Suprapubic skin (tissue), 4 donors: ENCODE data around the gene PDE6H. TPM values are rescaled to one million over a fixed set of nuclear protein-coding genes. Genes with fewer than 3 reads are reported as not detected.
A peak's percentile ranks its signal among the peaks of the same experiment; 100 is the strongest.

Source experiments
- DNase-seq, 2 donors: peaks; one replicate each; pipeline ENCODE4 v3.0.0-alpha.2; 2019; ENCODE audit warnings: low spot score in 2 of 2
- H3K27ac ChIP-seq: fragments of 200-600 bp; sonication (generic); one replicate; pipeline ENCODE4 v1.5.1; 2019
- H3K27me3 ChIP-seq: fragments of 200-600 bp; sonication (generic); one replicate; pipeline ENCODE4 v1.5.1; 2019
- H3K36me3 ChIP-seq: fragments of 200-600 bp; sonication (generic); one replicate; pipeline ENCODE4 v1.5.1; 2019
- H3K4me1 ChIP-seq: fragments of 200-600 bp; sonication (generic); one replicate; pipeline ENCODE4 v1.5.1; 2019
- H3K4me3 ChIP-seq: fragments of 200-600 bp; sonication (generic); one replicate; pipeline ENCODE4 v1.5.1; 2019; ENCODE audit warnings: mild to moderate bottlenecking
- H3K9me3 ChIP-seq: fragments of 200-600 bp; sonication (generic); one replicate; pipeline ENCODE4 v1.5.1; 2019
- EP300 ChIP-seq: sonication (generic); formaldehyde crosslinking; IDR thresholded peaks from one replicate; pipeline ENCODE4 v1.6.1; 2017; ENCODE audit warnings: antibody characterized with exemption
- POLR2A ChIP-seq, 2 donors: fragments of 450-650 bp; IDR thresholded peaks; one replicate each; pipeline ENCODE4 v1.6.1; 2017; ENCODE audit warnings: antibody characterized with exemption in 2 of 2, mild to moderate bottlenecking in 2 of 2, moderate library complexity in 2 of 2
- POLR2AphosphoS5 ChIP-seq, 3 donors: sonication (generic); formaldehyde crosslinking; IDR thresholded peaks; one replicate each; pipeline ENCODE4 v1.6.1; 2017; ENCODE audit warnings: antibody characterized with exemption in 3 of 3
- WGBS: methylation state at CpG from one replicate; pipeline ENCODE4 v1.1.5; 2018; 5-methylcytosine and 5-hydroxymethylcytosine counted together
- total RNA-seq, 4 donors: library from RNA; depleted of rRNA; stranded (reverse); fragments of >200 nt; gene quantifications; one replicate each; pipeline ENCODE4 v1.1.0, GENCODE V29; 2016
- TF ChIP-seq, protein P1 (sequence below), 2 donors: fragments of 200-600 bp in 1 of 2; fragments of 450-650 bp in 1 of 2; sonication (generic) in 1 of 2; IDR thresholded peaks; one replicate each; pipeline ENCODE4 v1.5.1; 2016 to 2019; ENCODE audit warnings: antibody characterized with exemption in 2 of 2, mild to moderate bottlenecking in 1 of 2, moderate library complexity in 1 of 2

Gene PDE6H
- total RNA-seq, 4 donors from 2014 or later, result not detected

DNA sequence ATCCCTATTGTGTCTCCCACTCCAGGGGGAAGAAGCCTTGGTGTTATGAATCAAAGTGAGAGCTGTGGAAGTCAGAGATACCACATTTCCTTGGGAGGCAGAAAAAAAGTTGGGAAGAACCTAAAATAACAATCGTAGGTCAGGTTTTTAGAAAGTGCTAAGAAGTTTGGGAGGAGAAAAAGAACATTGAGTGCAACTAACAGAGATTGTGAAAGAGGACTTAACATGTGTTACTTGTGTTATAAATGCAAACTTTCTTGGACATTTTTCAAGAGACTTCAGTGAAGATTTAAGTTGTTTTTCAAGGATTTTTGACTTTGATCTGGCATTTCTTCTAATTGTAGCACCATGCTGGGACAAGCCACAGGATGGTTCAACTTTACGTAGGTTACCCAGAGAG lies 26.7 kb upstream of the PDE6H start:
- H3K4me3 ChIP-seq, result no peak overlapping the region
- TF ChIP-seq, protein P1, sequence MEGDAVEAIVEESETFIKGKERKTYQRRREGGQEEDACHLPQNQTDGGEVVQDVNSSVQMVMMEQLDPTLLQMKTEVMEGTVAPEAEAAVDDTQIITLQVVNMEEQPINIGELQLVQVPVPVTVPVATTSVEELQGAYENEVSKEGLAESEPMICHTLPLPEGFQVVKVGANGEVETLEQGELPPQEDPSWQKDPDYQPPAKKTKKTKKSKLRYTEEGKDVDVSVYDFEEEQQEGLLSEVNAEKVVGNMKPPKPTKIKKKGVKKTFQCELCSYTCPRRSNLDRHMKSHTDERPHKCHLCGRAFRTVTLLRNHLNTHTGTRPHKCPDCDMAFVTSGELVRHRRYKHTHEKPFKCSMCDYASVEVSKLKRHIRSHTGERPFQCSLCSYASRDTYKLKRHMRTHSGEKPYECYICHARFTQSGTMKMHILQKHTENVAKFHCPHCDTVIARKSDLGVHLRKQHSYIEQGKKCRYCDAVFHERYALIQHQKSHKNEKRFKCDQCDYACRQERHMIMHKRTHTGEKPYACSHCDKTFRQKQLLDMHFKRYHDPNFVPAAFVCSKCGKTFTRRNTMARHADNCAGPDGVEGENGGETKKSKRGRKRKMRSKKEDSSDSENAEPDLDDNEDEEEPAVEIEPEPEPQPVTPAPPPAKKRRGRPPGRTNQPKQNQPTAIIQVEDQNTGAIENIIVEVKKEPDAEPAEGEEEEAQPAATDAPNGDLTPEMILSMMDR (IDR thresholded peaks at IDR 0.05), result no peak
- TF ChIP-seq EP300, result no peak
- TF ChIP-seq POLR2A (IDR thresholded peaks at IDR 0.05), result no peak
- no peak for TF ChIP-seq POLR2AphosphoS5 (IDR thresholded peaks at IDR 0.05)
- DNase-seq, result no peak
- no peaks in the 10 kb centered on the region for H3K27me3 ChIP-seq
- no peaks in the 10 kb centered on the region for H3K9me3 ChIP-seq
- WGBS, result 76% methylated on average over 2 of the region's 2 CpGs
- H3K4me1 ChIP-seq, result peaks cover 51% of the 10 kb centered on the region
- peak overlapping the region; percentile 59 for H3K27ac ChIP-seq
- peaks cover 40% of the 10 kb centered on the region for H3K36me3 ChIP-seq

DNA sequence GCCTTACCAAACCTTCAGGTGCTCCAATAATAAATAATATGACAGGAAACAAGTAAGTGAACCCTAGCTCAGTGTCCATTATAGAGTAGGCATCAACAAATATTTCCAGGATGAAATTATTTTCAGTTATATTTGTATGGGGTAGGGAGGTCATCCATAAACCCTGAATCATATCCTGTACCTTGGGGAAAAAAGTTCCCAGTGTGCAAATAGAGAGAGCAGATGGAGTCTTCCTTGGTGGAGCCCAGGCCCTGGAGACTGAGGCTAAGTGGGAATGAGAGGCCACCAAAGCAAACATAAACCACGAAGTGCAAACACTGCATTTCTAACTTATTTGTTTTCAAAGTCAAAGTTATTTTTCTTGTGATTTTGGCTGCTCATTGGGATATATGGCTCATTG lies 26.0 kb upstream of the PDE6H start:
- Histone ChIP-seq H3K36me3 (peaks cover 33% of the 10 kb centered on the region), H3K4me3 (no peak overlapping the region), H3K4me1 (peaks cover 58% of the 10 kb centered on the region), H3K27ac (peak overlapping the region; percentile 59), H3K9me3 (no peaks in the 10 kb centered on the region), H3K27me3 (no peaks in the 10 kb centered on the region)
- WGBS, result 92% methylated on average over 1 of the region's 1 CpG
- no peak for DNase-seq
- TF ChIP-seq EP300 (no peak), POLR2A (IDR thresholded peaks at IDR 0.05) (no peak), POLR2AphosphoS5 (IDR thresholded peaks at IDR 0.05) (no peak)
- TF ChIP-seq, protein P1 (IDR thresholded peaks at IDR 0.05), result no peak

DNA sequence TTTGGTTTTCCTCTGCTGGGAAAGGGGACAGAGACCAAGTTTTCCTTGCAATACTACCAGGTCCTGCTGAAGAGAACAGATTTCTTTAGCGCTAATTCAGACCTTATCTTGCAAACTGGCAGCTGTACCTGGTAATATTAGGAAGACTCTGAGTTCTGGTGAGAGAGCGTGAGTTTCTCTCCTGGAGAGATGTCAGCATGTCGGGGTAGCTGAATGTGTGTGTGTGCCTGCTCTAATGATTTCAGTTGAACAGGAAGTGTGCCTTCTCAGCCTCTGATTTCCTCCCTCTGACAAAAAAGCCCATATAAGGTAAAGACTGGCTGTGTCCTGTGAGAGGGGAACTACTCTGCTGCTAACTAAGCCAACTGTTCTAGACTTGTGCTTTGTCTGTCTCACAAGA lies 24.2 kb upstream of the PDE6H start:
- no peaks in the 10 kb centered on the region for H3K27me3 ChIP-seq
- peaks cover 23% of the 10 kb centered on the region for H3K36me3 ChIP-seq
- no peak for DNase-seq
- H3K4me1 ChIP-seq, result peaks cover 65% of the 10 kb centered on the region
- H3K4me3 ChIP-seq, result no peak overlapping the region
- 44% methylated on average over 3 of the region's 3 CpGs for WGBS
- peak overlapping the region; percentile 49 for H3K27ac ChIP-seq
- no peaks in the 10 kb centered on the region for H3K9me3 ChIP-seq
- TF ChIP-seq POLR2A (IDR thresholded peaks at IDR 0.05) (peak in 1 of 2 donors; percentile 28), POLR2AphosphoS5 (IDR thresholded peaks at IDR 0.05) (no peak), EP300 (no peak)
- TF ChIP-seq, protein P1 (IDR thresholded peaks at IDR 0.05), result no peak

DNA sequence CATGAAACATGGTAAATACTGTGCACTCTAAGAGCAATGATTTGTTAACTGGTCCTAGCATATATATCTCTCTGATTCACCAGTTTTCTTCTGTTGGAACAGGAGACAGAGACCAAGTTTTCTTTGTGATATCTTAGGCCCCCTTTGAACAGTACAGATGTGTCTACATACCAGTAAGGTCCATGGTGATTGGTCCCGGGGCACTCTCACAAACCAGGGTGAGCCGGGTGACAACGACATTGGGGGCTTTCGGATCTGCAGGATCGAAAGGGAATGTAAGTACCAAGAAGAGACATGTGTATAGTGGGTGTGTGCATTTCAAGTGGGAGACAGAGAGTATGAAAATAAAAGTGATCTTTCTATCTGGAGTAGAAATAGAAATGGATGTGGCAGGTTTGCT lies 23.2 kb upstream of the PDE6H start:
- no peak overlapping the region for H3K4me3 ChIP-seq
- peak overlapping the region; percentile 49 for H3K27ac ChIP-seq
- H3K4me1 ChIP-seq, result peaks cover 65% of the 10 kb centered on the region
- no peaks in the 10 kb centered on the region for H3K27me3 ChIP-seq
- H3K9me3 ChIP-seq, result no peaks in the 10 kb centered on the region
- no peak for DNase-seq
- 91% methylated on average over 5 of the region's 5 CpGs for WGBS
- H3K36me3 ChIP-seq, result peaks cover 17% of the 10 kb centered on the region
- TF ChIP-seq POLR2AphosphoS5 (IDR thresholded peaks at IDR 0.05) (no peak), EP300 (no peak), POLR2A (IDR thresholded peaks at IDR 0.05) (no peak)
- TF ChIP-seq, protein P1 (IDR thresholded peaks at IDR 0.05), result no peak

DNA sequence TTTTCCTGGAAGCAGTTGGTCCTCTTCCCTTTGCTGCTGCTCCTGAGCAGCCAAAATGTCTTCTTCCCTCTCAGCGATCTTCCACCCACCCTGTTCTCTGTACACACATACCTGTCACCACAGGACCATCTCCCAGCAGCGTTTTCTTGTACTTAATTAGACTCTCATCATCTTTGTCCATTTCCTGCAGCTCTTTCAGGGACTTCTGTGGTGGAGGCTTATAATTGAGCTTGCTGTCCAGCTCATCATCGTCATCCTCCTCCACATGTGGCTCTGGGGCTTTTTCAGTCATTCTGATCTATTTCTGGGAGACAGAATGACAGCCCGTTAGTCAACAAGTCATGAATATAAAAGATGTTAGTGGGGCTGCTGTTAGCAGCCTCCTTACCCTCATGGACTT lies 22.4 kb upstream of the PDE6H start:
- 73% methylated on average over 4 of the region's 4 CpGs for WGBS
- Histone ChIP-seq H3K4me1 (peaks cover 65% of the 10 kb centered on the region), H3K27ac (no peak overlapping the region)

More for the DNA sequence above, 22.4 kb upstream of the PDE6H start:
- Histone ChIP-seq H3K36me3 (peaks cover 17% of the 10 kb centered on the region), H3K9me3 (no peaks in the 10 kb centered on the region), H3K27me3 (no peaks in the 10 kb centered on the region), H3K4me3 (no peak overlapping the region)
- no peak for DNase-seq
- TF ChIP-seq, protein P1 (IDR thresholded peaks at IDR 0.05), result no peak
- TF ChIP-seq EP300 (no peak), POLR2A (IDR thresholded peaks at IDR 0.05) (no peak), POLR2AphosphoS5 (IDR thresholded peaks at IDR 0.05) (no peak)
